SKM-1 treated with dmso at 0.1 percent for 144 hours (cell line): ENCODE measurements around the gene TMEM178B.

ENCODE experiments used
- DNase-seq: peaks from one replicate; lab custom pipeline; 2025; ENCODE audit not compliant: unreplicated experiment; lab: John Stamatoyannopoulos, UW

TMEM178B gene

DNA sequence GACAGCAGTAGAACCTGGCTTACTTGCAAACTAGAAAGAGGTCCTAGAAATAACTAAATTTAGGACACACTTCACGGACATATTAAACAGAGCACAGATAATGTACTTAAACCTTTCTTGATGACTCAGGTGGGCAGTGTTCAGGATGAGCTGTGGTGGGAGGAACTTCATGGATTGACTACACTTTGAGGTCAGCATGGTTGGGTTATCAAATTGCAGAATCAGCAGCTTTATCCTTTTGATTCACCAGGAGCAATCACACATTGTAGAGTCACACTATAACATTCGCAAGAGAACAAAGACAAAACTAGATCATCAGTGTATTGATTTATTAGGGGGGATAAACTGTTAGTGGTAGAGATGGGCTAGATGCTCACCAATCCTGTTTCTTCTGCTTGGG is 438.7 kb downstream of the TMEM178B start:
- no peak for DNase-seq

DNA sequence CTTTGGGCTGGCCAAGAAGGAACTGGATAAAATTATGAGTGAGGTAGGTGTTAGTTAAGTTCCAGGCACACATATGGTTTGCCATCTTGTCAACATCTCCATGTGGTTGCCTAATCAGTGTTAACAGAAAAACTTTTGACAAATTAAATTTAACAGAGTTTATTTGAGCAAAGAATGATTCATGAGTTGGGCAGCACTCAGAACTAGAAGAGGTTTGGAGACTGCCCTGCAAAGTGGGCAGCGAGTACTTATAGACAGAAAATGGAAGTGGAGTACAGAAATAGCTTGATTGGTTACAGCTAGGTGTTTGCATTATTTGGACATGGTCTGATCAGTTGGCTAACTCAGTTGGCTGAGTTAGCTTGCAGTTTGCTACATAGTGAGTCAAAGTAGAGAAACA is 439.9 kb downstream of the TMEM178B start:
- no peak for DNase-seq

DNA sequence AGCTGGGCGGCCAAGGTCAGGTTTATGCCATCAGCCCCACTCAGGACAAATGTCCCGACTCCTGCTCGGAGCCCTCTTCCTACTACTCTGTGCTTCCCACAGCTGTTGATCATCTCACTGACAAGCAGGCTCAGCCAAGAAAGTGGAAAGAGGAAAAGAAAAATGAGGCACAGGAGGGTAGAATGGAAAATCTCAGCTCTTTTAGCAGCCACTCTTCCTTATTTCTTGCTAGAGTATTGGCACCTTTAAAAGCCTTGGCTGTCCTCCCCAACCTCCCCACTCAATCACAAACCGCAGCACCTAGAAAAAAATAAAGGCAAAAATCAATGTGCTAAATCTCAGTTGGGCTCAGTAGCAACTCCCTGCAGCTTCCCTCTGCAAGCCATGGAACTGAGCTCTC is 442.1 kb downstream of the TMEM178B start:
- no peak for DNase-seq

DNA sequence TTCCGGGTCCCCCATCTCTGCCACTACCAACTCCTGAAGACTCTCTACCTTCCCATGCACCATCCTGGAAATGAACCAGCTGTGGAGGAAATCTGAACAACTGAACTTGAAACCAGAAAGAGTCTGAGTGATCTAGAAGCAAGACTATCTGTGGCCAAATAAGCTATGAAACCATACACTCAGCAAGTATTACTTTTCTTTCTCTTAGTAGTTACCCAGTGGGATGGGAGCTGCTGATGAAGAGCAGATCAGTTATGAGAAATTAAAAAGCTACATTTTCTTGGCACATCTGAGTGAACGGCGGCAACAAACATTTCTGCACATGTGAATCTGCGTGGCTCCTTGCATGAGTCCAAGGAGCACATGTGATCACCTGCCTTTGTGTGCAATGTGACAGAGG is 445.8 kb downstream of the TMEM178B start:
- no peak for DNase-seq

DNA sequence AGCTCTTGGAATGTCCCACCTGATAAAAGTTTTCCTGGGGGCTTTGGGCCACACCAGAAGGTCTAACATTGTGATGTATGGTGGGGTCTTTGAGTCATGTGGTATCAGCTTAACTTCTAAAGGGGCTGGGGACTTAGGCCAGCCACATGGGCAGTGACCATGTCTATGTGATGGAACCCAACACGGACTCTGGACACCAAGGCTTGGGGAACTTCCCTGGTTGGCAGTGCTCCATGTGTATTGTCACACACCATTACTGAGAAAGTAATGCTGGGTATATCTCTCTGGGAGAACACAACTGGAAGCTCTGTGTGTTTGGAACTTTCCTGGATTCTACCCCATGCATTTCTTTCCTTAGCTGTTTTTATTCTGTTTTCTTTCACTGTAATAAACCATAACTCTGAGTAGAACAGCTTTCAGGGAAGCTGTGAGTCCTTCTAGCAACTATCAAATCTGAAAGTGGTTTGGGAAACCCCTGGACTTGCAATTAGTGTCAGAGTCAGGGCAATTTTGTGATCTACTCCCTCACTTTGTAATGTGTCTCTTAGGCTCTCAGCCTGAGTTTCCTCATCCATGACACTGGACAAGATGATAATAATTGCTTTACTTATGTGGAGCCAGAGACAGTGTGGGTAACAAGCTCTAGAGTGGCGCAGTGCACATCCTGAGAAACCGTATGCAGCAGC is 448.9 kb downstream of the TMEM178B start:
- no peak for DNase-seq

DNA sequence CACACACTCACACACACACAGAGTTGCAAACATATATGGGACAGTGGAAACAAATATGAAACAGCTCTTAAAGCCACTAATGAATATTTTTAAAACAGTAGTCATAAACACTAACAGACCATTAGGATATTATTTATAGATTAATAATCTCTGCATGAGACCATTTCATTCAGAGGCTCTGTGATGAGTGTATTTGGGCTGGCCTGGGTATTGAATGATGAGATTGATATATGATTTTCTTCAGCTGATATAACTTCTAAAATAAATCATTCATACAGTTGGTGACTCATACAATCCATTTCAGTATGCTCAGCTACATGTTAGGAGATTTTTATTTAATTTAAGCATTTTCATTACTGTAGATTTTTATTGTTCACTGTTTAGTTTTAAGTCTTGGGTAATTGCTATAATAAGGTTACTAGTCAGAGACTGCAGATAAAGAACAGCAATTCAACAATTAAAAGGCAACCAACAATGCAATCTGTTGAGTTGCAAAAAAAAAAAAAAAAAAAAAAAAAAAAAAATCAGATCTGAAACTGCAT is 452.2 kb downstream of the TMEM178B start:
- DNase-seq, result no peak

DNA sequence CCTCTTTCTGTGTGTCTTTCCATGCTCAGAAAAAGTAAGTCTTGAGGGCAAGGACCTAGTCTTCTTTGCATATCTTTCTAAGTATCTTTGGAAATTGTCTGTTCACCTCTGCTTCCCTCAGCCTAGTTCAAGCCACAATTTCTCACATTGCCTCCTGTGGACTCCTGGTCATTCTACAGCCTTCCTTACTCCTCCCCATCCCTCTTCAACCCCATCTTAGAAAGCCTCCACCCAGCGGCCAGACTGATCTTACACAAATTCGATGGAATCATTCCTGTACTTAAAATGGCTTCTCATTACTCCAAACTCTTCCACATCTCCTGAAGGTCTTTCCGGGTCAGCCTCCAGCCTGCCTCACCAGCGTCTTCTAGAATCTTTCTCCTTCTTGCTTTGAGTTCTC is 453.2 kb downstream of the TMEM178B start:
- DNase-seq, result no peak

DNA sequence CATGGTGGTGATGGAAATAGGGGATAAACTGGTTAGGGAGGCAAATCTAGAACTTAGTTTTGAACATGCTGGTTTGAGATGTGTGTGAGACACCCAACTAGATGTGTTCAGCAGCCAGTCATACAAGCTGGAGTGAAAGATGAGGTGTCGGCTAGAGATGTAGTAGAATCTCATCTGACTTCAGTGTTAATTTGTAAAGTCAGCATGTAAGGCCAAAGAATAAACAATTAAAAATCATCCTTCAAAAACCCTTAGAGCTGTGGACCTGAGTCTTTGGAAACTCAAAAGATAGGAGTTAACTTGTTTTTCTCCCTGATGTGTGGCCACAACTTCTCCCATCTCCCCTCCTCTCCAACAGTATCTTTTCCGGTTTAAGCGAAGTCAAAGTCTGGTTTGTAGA is 454.5 kb downstream of the TMEM178B start:
- no peak for DNase-seq
